Vagina (tissue), 2 donors: ENCODE data around the gene FBRSL1. TPM values are rescaled to one million over a fixed set of nuclear protein-coding genes. Genes with fewer than 3 reads are reported as not detected.

Experiments
- DNase-seq, 2 donors: peaks; one replicate each; pipeline ENCODE4 v3.0.0-alpha.2; 2017; ENCODE audit errors: extremely low spot score in 2 of 2
- H3K27ac ChIP-seq: fragments of 200-600 bp; sonication (generic); one replicate; pipeline ENCODE4 v1.5.1; 2019
- H3K27me3 ChIP-seq: fragments of 200-600 bp; sonication (generic); one replicate; pipeline ENCODE4 v1.5.1; 2019
- H3K36me3 ChIP-seq, 2 donors: fragments of 200-600 bp; sonication (generic); one replicate each; pipeline ENCODE4 v1.5.1; 2017 to 2019
- H3K4me1 ChIP-seq: fragments of 200-600 bp; sonication (generic); one replicate; pipeline ENCODE4 v1.5.1; 2019
- H3K4me3 ChIP-seq, 2 donors: fragments of 200-600 bp; sonication (generic); 1 replicate in 1 of 2; 2 replicates in 1 of 2; pipeline ENCODE4 v1.5.1; 2016 to 2019
- H3K9me3 ChIP-seq: fragments of 200-600 bp; sonication (generic); one replicate; pipeline ENCODE4 v1.5.1; 2019
- CTCF ChIP-seq, 3 experiments: fragments of 450-650 bp in 2 of 3; fragments of 200-600 bp in 1 of 3; sonication (generic) in 1 of 3; IDR thresholded peaks; one replicate each; pipeline ENCODE4 v1.5.1; 2017 to 2019; ENCODE audit warnings: antibody characterized with exemption in 3 of 3, mild to moderate bottlenecking in 2 of 3, moderate library complexity in 2 of 3
- POLR2A ChIP-seq, 2 donors: fragments of 450-650 bp; IDR thresholded peaks; one replicate each; pipeline ENCODE4 v1.6.1; 2017; ENCODE audit warnings: antibody characterized with exemption in 2 of 2, mild to moderate bottlenecking in 2 of 2, moderate library complexity in 2 of 2
- POLR2AphosphoS5 ChIP-seq, 2 donors: sonication (generic); formaldehyde crosslinking; IDR thresholded peaks; one replicate each; pipeline ENCODE4 v1.9.0; 2017; ENCODE audit warnings: antibody characterized with exemption in 2 of 2, mild to moderate bottlenecking in 2 of 2, low read depth in 1 of 2; ENCODE audit not compliant: insufficient read depth in 1 of 2
- intact Hi-C: fragments of 100-400 bp; cut with DNase I; formaldehyde crosslinking; loops from one replicate; pipeline ENCODE4 v1.15.1; 2023
- total RNA-seq: library from RNA; depleted of rRNA; stranded (reverse); fragments of >200 nt; gene quantifications from one replicate; pipeline ENCODE4 v1.2.3, GENCODE V29; 2016

Gene FBRSL1
- total RNA-seq, 1 donor from 2014 or later = 11.0 TPM

- TF ChIP-seq POLR2AphosphoS5 (IDR thresholded peaks at IDR 0.05; ENCODE audit: insufficient read depth in 1 of 2, low read depth in 1 of 2) (no peak), CTCF (IDR thresholded peaks at IDR 0.05) (no peak), POLR2A (IDR thresholded peaks at IDR 0.05) (no peak)
- H3K27me3 ChIP-seq = no peaks in the 10 kb centered on the region
Observed at GRCh38 chr12:132479938-132480622, 9.9 kb upstream of the FBRSL1 start.

GRCh38 chr12:132480623-132481132 lies 9.3 kb upstream of the FBRSL1 start:
- no peak for TF ChIP-seq CTCF (IDR thresholded peaks at IDR 0.05)
- no peak for TF ChIP-seq POLR2AphosphoS5 (IDR thresholded peaks at IDR 0.05; ENCODE audit: insufficient read depth in 1 of 2, low read depth in 1 of 2)
- TF ChIP-seq POLR2A (IDR thresholded peaks at IDR 0.05) = no peak
- H3K27me3 ChIP-seq = no peaks in the 10 kb centered on the region
- intact Hi-C loops = no loop called here
- no peak for DNase-seq
- H3K9me3 ChIP-seq = no peaks in the 10 kb centered on the region
- H3K4me1 ChIP-seq = no peaks in the 10 kb centered on the region
- no peak overlapping the region for H3K27ac ChIP-seq
- H3K36me3 ChIP-seq = no peaks in the 10 kb centered on the region
- H3K4me3 ChIP-seq = no peak overlapping the region

More at GRCh38 chr12:132479938-132480622, 9.9 kb upstream of the FBRSL1 start:
- Histone ChIP-seq H3K27ac (no peak overlapping the region), H3K4me3 (no peak overlapping the region), H3K9me3 (no peaks in the 10 kb centered on the region), H3K4me1 (no peaks in the 10 kb centered on the region), H3K36me3 (no peaks in the 10 kb centered on the region)
- no peak for DNase-seq
- intact Hi-C loops = no loop called here

DNA sequence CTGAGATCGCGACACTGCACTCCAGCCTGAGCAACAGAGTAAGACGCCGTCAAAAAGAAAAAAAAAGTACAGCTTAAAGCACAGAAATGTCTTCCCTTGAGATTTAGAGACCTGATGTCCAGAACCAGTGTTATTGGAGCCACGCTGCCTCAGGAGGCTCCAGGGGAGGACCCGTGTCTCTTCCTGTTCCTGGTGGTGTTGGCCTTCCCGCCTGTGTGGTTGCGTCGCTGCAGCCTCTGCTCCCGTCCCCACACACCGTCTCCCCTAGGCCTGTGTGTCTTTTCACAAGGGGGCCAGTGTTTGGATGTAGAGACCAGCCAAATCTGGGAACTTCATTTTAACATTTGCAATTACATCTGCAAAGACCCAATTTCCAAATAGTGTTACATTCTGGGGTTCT lies 8.6 kb upstream of the FBRSL1 start:
- intact Hi-C loops = no loop called here
- H3K9me3 ChIP-seq = no peaks in the 10 kb centered on the region
- TF ChIP-seq POLR2AphosphoS5 (IDR thresholded peaks at IDR 0.05; ENCODE audit: insufficient read depth in 1 of 2, low read depth in 1 of 2) (no peak), CTCF (IDR thresholded peaks at IDR 0.05) (no peak), POLR2A (IDR thresholded peaks at IDR 0.05) (no peak)
- H3K36me3 ChIP-seq = no peaks in the 10 kb centered on the region
- no peaks in the 10 kb centered on the region for H3K27me3 ChIP-seq
- H3K27ac ChIP-seq = no peak overlapping the region
- H3K4me3 ChIP-seq = no peak overlapping the region
- no peaks in the 10 kb centered on the region for H3K4me1 ChIP-seq
- no peak for DNase-seq

GRCh38 chr12:132481771-132482745 lies 7.9 kb upstream of the FBRSL1 start:
- intact Hi-C loops = no loop called here
- H3K27me3 ChIP-seq = no peaks in the 10 kb centered on the region
- H3K9me3 ChIP-seq = no peaks in the 10 kb centered on the region
- no peak overlapping the region for H3K4me3 ChIP-seq
- TF ChIP-seq CTCF (IDR thresholded peaks at IDR 0.05) (no peak), POLR2AphosphoS5 (IDR thresholded peaks at IDR 0.05; ENCODE audit: insufficient read depth in 1 of 2, low read depth in 1 of 2) (no peak), POLR2A (IDR thresholded peaks at IDR 0.05) (no peak)
- H3K27ac ChIP-seq = no peak overlapping the region
- H3K36me3 ChIP-seq = no peaks in the 10 kb centered on the region
- DNase-seq = no peak
- no peaks in the 10 kb centered on the region for H3K4me1 ChIP-seq
